RKO (cell line): ENCODE measurements around the gene CACNA1A.
"Not testable (repeated sequence)": the region's sequence is repeated elsewhere in the genome, so short reads cannot be mapped to it uniquely, and the experiment has no call there.

Source experiments
- DNase-seq: peaks from one replicate; pipeline ENCODE4 v3.0.0-alpha.2; 2016; ENCODE audit warnings: low spot score

The CACNA1A gene

DNA sequence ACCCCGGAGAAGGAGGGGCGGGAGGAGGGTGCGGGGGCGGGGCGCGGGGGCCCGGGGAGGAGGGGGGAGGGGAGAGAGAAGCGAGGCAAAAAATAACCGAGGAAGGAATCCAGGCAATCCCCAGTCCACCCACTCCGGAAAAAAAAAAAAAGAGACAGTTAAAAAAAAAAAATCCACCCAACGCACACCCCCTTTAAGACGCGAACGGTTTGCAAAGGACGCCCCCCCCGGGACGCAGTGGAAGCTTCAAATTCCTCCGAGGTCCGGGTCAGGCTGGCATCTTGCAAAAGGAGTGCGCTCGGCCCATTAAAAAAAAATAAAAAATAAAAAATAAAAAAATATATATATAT lies at the start of gene CACNA1A:
Gene CACNA1A (minus strand): TSS at position 9 of the 350 bp plus-strand sequence. CDS start 255 bp downstream, outside the sequence.
- no peak for DNase-seq

DNA sequence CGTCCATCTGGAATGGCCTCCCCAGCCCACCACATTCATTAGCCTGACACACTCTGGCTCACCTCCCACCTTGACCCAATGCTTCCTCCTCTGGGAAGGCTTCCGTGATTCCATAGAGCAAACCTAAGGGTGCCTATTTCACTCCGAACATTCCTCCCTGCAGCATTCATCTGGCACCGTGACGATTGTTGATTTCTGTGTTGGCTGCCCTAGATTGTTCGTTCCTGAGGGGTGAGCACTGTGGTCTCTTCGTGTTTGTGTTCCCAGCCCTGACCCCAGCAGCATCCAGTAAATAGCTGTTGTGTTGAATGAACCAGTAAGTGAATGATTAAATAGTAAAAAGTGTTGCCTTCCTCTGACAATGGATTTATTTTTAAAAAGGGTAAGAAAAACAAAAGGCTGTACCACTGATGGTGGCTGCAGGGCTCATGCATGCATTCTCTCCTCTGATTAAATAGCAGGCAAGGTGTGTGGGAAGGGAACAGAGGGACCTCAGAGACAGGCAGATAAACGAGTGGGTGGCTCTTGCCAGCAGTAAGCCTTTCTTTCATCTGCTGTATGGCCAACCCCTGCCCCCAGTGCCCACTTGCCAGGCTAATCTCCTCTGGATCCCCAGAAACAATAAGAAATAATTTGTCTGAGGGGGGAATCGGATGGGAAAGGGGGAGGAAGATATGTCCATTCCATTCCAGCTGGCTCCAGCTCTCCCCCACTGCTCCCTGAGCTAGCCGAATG lies 48.4 kb upstream of the CACNA1A start:
- DNase-seq = no peak

DNA sequence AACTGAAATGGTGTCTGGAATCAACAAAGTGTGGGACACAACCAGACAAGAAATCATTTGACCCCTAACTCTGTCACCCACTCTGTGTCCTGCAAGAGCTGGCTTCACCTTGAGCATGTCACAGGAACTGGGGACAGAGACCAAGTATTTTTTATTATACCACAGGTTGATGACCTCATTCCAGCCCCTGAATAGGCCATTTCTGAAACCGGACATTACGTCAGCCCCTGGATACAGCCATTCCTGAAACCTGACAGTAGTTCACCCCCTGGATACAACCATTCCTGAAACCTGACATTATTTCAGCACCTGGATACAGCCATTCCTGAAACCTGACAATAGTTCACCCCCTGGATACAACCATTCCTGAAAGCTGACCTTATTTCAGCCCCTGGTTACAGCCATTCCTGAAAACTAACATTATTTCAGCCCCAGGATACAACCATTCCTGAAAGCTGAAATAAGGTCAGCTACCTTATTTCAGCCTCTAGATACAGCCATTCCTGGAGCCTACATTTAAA lies 47.7 kb upstream of the CACNA1A start:
- no peak for DNase-seq

DNA sequence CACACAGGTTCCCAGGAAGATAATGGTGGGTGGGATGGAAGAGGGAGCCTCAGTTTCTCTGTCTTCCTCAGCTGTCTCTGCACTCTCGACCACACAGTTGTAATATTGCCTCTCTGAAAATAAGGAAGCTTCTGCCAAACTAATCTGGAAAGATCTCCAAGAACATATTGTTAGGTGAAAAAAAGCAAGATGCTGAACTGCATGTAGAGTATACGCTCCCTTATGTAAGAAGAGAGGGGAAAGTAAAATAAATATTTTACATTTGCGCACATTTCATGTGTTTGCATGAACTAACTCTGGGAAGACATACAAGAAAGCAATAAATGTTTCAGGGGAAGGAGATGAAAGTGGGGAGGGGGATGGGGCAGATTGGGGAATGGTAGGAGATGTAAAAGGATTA lies 41.9 kb upstream of the CACNA1A start:
- DNase-seq = no peak

DNA sequence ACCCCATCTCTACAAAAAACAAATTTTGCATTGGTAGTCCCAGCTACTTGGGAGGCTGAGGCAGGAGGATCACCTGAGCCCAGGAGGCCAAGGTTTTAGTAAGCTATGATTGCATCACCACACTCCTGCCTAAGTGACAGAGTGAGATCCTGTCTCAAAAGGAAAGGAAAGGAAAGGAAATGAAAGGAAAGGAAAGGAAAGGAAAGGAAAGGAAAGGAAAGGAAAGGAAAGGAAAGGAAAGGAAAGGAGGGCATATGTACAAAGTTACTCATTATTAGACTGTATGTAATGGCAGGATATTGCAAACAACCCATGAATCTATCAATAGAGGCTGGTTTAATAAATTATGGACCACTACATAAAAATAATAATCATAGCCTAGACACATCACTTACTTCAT lies 40.8 kb upstream of the CACNA1A start:
- DNase-seq = no peak

DNA sequence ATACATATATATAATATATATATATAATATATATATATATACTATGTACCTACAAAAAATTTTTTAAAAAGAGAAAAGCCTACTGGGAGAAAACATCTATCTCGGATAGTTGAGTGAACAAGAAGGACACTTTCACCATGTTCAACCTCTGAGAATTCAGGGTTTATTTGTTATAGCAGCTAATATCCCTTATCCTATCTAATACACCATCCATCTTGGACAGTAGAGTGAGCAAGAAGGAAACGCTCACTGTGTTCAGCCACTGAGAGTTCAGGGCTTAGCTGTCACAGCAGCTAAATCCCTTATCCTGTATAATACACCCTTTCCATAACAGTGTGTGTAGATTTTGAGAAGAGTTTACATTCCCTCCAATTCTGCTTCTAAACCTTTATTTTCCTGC lies 38.1 kb upstream of the CACNA1A start:
- no peak for DNase-seq

DNA sequence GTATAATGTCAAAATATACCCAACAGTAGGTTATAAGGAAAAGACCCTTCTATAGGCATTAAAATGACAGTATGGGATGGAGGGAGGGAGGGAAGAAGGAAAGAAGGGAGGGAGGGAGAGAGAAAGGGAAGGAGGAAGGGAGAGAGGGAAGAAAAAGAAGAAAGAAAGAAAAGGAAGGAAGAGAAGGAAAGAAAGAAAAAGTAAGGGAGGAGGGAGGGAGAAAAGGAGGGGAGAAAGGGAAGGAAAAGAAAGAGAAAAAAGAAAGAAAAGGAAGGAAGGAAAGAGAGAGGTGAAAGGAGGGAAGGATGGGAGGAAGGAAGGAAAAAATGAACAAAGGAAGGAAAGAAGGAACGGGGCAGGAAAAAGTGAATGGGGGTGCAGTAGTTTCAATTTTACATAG lies 35.3 kb upstream of the CACNA1A start:
- no peak for DNase-seq

DNA sequence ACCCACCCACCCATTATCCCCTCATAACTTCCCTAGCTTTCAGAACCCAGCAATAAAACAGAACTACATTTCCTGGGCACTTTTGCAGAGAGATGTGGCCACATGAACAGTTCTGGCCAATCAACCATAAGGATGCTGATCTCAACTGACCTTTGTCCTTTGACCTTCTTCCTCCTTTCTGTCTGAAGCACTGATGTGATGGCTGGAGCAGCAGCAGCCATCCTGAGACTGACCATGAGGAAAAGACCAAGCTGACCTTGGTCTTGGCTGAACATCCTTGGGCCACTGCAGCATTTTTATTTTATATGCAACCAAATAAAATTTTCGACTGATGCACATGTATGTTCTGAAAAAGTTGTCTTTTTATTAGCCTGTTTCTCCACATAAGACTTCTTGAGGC lies 33.1 kb upstream of the CACNA1A start:
- DNase-seq = no peak

DNA sequence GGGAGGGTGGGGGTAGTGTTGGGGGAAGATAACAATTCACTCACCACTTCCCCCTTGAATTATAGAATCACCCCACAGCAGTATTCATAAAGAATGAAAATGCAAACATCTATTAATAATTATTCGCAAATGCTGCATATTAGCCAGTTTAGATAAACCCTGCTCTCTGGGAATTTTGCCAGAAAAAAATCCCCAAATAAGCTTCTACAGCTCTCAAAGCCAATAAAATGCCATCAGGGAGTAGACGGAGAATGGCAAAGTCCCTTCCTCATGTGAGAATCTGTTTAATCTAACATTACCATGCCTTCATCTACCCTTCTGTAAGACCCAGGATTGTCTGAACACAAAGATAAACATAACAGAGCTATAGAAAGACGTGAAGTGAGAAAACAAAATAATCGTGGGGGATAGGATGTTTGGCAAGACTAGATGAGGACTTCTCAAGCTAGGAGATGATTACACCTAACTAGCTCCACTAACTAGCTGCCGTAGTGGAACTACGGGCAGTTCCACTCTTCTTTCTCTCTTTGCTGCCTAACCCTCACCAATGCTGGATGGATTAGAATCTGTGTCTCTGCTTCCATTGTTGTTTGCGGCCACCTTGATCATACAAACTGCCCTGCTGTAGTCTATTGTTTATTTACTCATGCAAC lies 32.4 kb upstream of the CACNA1A start:
- DNase-seq = no peak

DNA sequence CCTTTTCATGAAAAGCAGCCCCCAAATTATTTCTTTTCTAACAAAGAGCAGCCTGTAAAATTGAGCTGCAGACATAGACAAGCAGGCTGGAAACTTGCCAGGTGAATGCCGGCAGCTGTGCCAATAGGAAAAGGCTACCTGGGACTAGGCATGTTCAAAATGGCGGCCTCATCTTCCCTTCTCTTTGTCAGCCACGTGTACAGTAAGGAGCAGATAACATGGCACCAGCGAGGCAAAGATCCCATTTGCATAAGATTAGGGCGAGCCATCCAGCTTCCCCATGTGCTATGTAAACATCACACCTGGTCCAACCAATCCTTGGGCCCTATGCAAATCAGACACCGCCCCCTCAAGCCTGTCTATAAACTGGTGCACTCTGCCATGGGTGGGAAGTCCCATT lies 31.2 kb upstream of the CACNA1A start:
- peak; percentile 24 for DNase-seq

DNA sequence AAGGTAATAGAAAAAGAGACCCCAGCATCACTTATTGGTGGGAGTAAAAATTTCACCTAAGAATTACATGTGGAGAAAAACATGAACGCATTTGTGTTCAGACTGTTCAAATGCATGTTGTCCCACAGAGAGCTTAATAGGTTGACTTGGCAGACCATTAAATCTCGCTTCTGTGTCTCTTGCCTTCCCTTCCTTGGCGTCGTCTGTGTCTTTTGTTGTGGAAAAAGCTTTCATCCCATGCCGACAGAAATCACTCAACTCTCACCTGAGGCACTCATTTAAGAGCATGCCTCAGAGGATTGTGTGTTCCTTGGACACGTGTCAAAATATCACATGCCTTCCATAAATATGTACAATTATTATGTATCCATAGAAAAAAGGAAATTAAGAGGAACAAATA lies 24.4 kb upstream of the CACNA1A start:
- no peak for DNase-seq

DNA sequence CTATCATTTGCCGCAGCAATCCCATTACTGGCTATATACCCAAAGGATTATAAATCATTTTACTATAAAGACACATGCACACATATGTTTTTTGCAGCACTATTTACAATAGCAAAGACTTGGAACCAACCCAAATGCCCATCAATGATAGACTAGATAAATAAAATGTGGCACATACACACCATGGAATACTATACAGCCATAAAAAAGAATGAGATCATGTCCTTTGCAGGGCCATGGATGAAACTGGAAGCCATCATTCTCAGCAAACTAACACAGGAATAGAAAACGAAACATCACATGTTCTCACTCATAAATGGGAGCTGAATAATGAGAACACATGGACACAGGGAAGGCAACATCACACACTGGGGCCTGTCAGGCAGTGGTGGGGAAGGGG lies 23.4 kb upstream of the CACNA1A start:
- not testable (repeated sequence) for DNase-seq

DNA sequence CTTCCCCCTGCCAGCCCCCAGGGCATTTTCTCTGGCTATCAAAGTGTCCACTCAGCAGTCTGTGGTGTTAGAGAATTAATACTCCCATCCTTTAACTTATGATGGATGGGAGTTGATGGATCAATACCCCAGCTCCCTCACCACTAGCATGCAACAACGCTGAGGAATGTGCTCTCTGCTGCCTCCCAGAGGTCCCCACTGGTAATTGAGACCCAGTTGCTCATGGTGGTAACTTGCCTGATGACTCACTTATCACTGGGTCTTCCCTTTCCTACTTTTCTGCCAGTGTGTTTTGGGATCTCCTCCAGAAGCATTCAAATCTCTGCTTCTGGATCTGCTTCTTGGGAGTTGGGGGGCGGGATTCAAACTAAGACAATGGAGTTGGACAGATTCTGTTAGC lies 20.3 kb upstream of the CACNA1A start:
- DNase-seq = peak; percentile 59

DNA sequence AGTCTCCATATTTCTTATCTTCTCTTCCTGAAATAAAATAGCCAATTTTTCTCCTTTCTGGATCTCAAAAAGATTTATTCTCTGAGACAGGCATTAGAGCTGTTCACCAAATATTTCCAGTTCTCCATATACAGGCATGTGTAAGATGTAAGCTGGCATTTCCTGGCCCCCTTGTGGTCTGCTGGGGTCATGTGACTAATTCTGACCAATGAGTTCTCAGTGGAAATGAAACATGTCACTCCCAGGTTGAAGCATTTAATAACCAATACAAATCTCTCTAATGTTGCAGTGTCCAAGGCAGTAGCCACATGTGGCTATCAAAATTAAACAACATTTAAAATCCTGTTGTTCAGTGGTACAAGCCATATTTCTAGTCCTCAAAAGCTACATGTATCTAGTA lies 14.8 kb upstream of the CACNA1A start:
- no peak for DNase-seq

DNA sequence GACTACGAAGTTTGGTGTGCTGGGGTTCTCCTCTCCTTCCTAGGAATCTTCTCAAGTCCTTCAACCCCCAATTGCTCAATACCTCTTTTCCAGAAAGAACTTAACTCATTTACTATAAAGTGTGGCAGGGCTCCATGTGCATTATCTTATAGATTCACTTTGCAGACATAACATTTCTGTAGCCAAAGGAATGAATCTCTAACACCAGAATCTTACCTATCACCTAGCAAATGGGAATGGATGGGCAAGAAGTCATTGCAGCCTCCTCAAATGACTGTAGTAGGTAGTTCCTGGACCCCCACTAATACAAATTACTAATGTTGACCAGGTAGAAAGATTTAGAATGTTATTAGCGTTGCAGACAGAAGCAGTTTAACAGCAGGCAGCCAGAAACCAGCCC lies 5.7 kb upstream of the CACNA1A start:
- DNase-seq = no peak

DNA sequence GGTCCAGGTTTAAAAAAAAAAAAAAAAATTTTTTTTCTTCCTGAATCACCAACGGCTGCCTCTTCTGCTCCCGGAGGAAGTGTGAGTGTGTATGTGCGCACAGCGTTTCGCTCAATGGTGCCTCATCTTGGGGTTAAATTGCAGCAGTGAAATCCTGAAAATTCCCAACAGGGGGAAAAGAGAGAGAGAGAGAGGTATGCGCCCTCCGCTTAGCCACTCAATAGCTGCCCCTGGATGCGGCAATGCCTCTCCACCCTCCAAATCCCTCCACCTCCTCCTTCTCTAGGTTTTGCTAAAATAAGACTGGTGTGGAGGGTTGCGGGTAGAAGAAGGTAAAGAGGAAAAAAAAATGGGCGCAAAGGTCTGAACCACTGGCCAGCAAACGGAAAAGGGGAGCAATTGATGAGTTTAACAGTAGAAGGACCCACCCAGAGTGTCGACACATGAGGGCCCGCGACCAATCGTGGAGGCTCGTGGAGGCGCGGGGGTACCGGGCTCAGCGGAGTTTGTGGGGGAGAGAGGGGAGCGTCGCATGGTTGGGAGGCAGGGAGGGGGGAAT lies 853 bp upstream of the CACNA1A start:
- DNase-seq = no peak

DNA sequence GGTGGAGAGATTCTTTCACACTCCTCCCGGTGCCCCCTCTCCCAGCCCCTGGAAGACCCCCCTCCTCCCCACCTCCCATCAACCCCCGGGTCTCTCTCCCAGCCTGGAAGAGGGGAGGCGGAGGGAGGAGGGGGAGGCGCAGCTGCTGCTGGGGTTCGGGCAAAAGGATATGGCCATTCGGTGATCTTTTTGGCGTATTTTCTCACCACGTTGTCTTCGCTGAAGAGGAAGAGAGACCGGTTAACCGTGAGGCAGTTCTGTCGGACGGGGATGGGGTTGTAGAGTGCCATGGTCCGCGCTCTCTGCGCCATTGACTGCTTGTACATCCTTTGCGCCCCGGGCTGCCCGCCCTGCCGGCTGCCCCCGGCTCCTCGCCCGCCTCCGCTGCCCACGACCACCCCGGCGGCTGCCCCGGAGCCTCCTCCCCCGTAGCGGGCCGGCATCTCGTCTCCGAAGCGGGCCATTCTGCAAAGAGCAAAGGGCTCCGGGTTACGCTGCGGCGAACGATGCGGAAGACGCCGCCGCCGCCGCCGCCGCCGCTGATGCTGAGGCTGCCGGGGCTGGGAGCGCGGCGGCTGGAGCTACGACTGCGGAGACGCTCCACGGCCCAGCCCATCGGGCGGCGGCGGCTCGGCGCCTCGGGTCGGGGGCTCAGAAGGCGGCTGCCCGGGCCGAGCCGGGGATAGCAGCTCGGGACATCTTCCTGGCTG lies 363 bp downstream of the CACNA1A start:
- DNase-seq = no peak

DNA sequence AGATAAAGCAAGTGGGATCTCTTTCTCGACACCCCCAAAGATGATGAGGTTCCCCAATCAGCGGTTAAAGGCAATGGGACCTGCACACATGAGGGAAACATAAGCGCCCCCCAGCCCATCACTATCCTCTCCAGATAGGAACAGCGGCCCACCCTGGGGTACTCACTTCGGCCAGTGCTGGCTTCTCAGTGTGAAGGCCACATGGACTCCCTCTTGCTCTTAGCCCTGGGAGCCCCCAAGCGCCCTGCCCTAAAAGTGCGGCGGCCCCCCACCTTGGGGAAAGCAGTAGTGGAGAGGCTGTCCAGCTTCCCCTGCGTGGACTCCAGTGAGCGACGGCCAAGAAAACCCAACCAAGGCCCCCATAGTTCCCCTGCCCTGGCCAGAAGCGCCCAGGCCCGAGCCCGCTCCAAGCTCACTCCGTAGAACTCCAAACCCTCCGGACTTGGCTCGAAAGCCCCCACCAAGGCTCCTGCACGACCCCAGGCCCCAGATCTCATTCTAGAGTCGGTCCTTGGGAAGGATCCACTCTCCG lies 1.0 kb downstream of the CACNA1A start:
- no peak for DNase-seq

DNA sequence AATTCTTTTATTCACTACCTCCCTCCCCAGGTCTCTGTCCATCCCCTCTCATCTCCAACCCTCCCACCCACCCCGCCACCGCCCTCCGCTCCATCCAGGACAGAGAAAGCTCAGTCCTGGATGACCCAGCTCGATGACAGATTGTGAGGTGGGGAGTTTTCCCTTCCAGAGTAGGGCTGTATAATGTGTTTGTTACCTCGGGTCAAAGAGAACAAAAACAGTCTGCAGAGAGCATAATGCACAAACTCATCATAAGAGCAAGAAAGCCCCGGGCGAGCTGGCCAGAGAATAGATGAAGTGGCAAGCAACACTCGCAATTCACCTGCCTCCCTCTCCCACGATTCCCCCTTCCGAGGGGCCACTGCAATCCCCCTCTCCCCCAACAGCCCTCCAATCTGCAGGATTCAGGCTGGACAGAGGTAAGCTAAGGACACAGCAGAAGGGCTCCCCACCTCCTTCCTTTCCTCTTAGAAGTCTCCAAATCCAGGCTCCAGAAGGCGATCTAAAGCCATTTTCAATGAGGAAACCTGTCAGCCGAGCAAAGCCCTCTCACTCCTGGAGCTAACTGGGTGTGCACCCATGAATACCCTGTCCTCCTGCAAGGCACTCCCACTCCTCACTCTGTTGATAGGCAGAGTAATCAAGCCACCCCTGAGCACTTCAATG lies 2.6 kb downstream of the CACNA1A start:
- no peak for DNase-seq

DNA sequence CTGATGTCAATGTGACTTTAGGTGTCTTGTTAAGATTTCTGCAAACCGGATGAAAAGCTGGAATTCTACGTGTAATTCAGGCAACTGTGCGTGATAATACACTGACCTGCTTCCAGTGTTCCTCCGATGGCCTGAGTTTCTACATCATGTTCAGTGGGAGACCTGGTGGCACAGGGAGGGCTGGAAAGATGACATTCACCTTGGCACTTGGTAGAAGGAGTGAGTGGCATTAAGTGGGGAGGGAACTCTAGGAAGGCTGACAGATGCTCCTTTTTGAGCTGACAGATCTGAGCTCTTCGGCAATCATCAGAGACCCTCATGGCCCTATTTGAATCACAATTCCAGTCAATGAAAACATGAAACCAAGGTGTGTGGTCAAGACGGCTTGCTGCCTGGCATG lies 4.0 kb downstream of the CACNA1A start:
- DNase-seq = no peak

DNA sequence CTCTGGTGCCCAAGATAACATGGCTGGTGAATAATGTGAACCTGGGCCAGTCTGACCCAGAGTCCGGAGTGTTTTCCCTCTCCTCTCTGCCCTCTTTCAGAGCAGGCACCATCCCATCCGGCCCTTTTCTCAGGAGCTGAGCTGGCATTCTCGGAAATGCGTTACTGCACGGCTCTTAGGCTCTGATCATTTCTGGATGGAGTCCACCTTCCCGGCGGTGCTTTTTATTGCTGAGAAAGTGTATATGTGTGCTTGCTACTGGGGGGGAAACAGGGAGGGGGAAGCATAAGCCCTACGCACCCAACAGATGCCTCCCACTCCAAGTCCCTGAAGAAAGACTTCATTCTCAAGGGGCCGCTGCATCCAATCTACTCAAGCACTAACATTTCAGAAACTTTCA lies 6.6 kb downstream of the CACNA1A start:
- DNase-seq = no peak
